Stimulated activated CD8-positive, alpha-beta memory T cell treated with anti-CD3 and anti-CD28 coated beads, Interleukin-2, amount 100 ng/mL, for 1 hour (primary cell): ENCODE measurements around the gene HIP1R.
"Not testable (repeated sequence)": the region's sequence is repeated elsewhere in the genome, so short reads cannot be mapped to it uniquely, and the experiment has no call there.

Experiments
- DNase-seq, 2 donors: peaks; one replicate each; pipeline ENCODE4 v3.0.0-alpha.2; 2020; ENCODE audit warnings: low read depth in 2 of 2

The HIP1R gene

GRCh38 chr12:122872815-122873361, 37.6 kb downstream of the HIP1R start:
- no peak for DNase-seq

DNA sequence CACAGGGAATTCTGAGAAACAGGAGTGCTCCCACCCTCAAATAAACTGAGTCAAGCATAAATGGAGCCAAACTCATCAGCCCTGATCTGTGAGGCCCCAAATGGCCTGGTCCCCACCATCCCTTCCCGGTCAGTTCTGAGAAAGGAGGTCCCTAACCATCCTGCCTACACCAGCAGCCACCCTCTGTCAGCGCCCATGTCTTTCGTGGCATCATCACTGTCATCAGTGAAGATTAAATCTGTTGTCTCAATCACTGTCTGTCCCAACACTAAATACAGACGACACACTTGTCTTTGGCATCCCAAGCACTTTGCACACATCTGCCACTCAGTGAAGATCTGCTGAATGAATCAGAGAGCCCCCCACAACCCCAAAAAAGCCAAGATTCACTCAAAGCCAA, 38.3 kb downstream of the HIP1R start:
- no peak for DNase-seq

DNA sequence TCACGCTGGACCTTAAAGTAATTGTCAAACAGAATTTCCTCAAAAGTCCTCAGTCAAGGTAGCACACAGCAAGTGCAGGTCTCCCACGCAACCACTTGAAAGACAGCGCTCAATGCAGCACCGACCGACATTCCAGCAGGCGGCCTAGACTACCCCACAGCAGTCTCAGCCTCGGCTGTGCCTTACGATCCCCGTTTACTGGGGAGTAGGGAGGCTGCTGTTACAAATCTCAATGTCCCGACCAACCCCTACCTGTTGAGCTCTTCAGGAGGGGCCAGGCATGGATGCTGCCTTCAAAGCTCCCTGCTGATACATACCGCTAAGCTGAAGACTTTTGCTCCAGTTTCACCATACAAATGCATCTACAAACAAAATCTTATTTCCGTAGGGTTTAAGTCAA, 38.8 kb downstream of the HIP1R start:
- DNase-seq, result no peak

DNA sequence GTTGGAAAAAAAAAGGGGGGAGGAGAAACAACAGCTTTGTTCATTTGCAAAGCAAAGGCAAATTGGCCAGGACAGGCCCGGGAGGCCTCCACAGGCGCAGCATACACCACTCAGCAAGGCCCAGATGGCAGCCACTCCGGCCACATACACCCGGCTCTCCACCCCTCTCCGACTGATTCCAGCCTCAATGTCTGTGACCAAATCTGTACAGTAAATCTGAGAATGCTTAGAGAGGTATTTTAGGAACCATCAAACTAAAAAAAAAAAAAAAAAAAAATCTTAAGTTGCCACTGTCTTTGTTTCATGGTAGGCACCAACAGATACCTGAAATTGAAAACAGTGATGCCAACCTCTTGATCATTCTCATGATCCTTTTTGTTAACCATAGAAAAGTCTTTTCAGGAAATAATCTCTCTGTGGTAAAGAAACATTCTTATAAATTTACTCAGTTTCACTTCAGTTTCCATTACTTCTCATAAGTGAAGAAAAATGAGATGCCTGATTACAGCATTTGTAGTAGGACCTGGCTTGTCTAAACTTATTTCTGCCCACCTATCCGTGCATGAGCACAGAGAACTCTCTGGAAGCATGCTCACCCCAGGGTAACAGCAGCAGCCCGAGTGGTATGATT, 40.4 kb downstream of the HIP1R start:
- no peak for DNase-seq

DNA sequence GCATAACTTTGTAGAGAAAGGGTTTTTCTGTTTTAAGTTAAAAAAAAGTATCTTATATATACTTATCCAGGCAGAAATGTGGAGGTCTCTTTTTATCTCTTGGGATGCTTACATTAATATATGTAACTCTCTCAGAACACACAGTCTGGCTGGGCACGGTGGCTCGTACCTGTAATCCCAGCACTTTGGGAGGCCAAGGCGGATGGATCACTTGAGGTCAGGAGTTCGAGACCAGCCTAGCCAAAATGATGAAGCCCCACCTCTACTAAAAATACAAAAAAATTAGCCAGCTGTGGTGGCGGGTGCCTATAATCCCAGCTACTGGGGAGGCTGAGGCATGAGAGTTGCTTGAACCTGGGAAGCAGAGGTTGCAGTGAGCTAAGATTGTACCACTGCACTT, 41.0 kb downstream of the HIP1R start:
- DNase-seq, result not testable (repeated sequence)

DNA sequence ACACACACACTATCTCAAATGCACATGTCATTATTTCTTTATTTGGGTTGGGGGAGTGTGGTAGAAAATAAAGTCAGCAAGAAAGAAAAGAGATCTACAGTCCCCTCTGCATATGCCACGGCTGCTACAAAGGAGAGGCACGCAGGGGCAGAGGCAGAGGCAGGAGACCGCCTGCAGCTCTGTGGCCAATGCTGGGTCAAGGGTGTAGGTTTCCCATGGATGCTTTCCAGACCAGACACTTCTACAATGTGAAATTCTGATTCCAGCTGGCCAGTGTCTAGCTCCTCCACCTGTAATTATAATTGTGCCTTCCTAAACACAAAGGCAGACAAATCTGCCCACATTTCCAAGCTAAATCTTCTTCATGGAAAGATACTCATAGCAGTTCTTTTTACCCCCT, 41.5 kb downstream of the HIP1R start:
- DNase-seq, result no peak

GRCh38 chr12:122878780-122879612, 43.7 kb downstream of the HIP1R start:
- no peak for DNase-seq

DNA sequence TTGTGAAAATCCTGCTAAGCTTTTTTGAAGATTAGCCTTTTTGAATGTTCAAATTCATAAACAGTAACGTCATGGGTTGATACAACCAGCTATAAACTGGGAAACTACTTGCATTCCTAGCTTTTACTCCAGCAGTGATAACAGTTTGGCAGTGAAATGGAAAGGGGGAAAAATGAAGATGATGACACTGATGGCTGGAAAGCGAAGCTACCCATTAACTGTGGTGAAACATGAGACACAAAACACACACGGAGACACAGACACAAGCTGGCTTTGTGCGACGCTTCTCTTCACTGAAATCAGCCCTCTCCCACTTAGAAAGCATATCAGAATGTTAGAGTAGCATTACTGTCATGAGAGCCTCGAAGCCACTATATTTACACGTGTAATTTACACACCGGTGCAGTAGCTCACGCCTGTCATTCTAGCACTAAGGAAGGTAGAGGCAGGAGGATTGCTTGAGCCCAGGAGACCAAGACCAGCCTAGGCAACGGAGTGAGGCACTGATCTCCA, 45.0 kb downstream of the HIP1R start:
- DNase-seq, result no peak

DNA sequence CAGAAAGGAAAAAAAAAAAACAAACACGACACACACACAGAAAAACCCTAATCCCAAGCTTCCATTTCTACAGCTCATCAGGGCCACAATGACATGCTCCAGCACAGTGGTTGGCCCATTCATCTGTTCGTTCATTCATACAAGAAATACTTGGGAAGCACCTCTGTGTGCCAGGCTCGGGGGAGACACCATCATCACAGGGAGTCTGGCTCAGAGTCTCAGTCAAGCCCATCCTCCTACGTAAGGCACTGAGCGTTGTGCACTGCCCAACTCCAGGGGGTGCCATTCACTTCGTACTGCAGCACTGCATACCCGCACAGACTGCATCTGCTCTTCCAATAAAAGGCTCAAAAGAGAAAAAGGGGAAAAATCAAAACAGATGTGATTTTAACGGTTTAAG, 45.4 kb downstream of the HIP1R start:
- no peak for DNase-seq

- DNase-seq, result no peak
These were observed 47.8 kb downstream of the HIP1R start for GRCh38 chr12:122882908-122883558.

- DNase-seq, result no peak
These were observed 49.0 kb downstream of the HIP1R start for GRCh38 chr12:122884091-122884826.

DNA sequence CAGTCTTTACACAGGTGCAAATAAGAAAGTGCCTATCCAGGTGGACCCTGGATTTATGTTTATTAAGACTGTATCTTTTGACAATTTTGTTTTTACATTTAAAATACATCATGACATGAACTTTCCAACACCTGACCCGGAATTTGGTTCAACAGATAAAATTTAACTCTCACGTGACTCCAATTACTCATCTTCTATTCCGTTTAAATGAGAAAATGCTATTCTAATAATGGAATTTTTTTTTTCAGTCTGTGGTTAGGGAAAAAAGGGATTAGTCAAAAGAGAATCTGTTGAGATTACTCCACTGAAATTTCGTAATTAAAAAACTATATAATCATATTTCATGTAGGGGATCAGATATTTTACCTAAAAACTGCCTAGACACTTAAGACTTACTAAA, 49.6 kb downstream of the HIP1R start:
- DNase-seq, result no peak

- no peak for DNase-seq
These were observed 50.9 kb downstream of the HIP1R start for GRCh38 chr12:122886161-122886560.

- DNase-seq, result no peak
These were observed 51.9 kb downstream of the HIP1R start for GRCh38 chr12:122886851-122887818.

- no peak for DNase-seq
These were observed 52.6 kb downstream of the HIP1R start for GRCh38 chr12:122887819-122888212.

DNA sequence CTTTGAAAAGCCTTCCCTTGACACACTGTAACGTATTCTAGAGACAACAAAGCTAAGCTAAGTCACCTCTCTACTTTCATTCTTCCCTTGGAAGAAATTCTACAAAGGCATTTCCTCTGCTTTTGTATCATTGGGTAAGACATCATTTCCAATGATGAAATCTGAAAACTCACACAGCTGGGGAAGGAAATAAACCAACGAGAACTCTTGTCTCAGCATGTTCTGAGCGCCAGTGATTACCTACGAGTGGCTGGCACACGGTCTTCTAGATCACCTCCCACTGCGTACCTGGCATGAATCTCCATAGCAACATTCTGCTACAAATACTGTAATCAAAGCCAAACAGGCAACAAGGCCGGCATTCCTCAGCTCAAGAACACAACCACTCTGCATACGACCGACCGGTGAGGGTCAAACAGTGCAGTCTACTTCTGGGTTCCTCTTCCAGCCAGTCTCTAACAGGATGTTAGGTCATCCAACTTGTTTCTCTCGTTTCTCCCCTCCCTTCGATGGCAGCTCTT, 53.0 kb downstream of the HIP1R start:
- DNase-seq, result no peak

DNA sequence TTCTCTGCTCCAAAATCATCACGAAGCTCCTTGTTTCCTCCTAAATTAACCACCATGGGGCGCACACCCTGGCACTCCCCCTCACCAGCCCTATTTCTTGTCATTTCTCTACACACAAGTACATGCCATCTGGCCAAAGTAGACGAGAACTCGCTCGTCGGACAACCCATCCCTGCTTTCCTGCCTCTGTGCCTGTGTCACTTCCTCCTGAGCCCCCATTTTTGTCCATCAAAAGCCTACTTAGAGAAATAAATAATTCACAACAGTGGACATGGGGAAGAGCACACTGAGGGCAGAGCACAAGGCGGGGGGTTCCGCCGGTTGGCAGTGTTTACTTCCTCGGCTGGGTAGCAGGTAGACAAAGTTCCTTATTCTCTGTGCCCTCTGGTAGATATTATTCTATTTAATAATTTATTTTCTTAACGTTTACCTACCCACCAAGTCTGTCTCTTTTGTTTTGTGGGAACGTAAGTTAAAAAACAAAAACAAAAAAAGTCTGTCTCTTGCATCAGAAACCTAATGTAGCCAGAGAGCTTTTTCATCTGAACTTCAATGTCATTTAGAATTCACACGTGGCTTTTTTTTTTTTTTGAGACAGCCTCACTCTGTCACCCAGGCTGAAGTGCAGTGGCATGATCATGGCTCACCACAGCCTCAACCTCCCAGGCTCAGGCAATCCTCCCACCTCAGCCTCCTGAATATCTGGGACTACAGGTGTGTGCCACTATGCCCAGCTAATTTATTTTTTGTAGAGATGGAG, 54.7 kb downstream of the HIP1R start:
- no peak for DNase-seq

DNA sequence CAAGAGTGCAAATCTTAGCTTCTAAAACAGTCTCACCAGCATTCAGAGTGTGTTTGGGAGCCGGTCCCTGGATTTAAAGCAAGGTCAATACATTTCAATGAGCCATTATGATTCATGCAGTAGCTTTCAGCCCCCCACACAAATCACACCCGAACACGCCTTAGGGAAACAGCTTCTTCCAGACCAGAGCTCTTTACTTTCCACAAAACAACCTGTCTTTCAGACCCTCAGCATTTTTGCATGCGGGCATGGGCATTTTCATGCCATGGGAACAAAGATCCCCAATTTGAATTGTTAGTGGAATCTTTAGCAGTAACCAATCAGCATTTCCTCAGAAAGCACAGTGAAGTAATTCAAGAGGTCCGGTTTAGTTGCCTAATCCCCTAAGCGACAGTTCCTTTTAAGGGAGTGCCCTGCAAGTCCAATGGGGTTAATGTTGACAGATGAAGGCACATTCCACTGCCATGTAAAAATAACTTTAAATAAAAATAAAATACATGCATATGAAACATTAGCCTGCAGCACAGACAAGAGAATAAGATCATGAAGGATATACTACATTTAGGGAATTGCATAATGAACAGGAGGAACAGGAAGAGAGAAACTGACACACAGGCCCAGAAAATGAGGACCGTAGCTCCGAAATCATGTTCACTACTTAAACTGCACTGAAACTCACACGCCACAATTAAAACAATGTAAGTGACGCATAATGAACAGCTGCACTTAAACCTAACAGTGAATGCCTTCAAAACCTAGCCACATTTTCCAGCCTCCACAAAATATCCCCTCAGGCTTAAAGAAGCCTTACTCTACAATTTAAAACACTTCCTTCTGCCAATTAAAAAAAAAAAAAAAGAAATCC, 56.6 kb downstream of the HIP1R start:
- no peak for DNase-seq

DNA sequence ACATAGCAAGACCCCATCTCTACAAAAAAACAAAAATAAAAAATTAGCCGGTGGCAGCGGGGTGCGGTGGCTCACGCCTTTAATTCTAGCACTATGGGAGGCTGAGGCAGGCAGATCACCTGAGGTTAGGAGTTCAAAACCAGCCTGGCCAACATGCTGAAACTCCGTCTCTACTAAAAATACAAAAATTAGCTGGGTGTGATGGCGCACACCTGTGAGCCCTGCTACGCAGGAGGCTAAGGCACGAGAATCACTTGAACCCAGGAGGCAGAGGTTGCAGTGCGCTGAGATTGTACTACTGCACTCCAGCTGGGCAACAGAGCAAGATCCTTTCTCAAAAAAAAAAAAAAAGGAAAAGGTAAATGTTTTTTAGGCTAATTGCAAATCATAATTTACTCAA, 57.5 kb downstream of the HIP1R start:
- DNase-seq, result not testable (repeated sequence)
